Glomerular endothelial cell (primary cell): Measurements from ENCODE around the gene VN1R5. TPM values are rescaled to one million over a fixed set of nuclear protein-coding genes. Genes with fewer than 3 reads are reported as not detected.
"Not testable (repeated sequence)": the region's sequence is repeated elsewhere in the genome, so short reads cannot be mapped to it uniquely, and the experiment has no call there.

Experiments used
- DNase-seq: peaks from one replicate; pipeline ENCODE4 v3.0.0-alpha.2; 2011; ENCODE audit warnings: low read depth, low spot score; ENCODE audit errors: extremely low read depth
- total RNA-seq: library from RNA; depleted of rRNA; stranded (reverse); fragments of >200 nt; gene quantifications from 2 replicates; pipeline ENCODE4 v1.2.3, GENCODE V29; 2015

VN1R5 gene
- total RNA-seq, 1 donor from 2014 or later, result not detected

GRCh38 chr1:247270003-247270402 lies 14.1 kb downstream of the VN1R5 start:
- DNase-seq, result no peak

GRCh38 chr1:247273013-247273412 lies 17.1 kb downstream of the VN1R5 start:
- no peak for DNase-seq

GRCh38 chr1:247274605-247275256 lies 18.9 kb downstream of the VN1R5 start:
- no peak for DNase-seq

GRCh38 chr1:247277191-247277590 lies 21.3 kb downstream of the VN1R5 start:
- no peak for DNase-seq

- no peak for DNase-seq
These were observed 25.2 kb downstream of the VN1R5 start for GRCh38 chr1:247281001-247281574.

- DNase-seq, result no peak
These were observed 30.3 kb downstream of the VN1R5 start for GRCh38 chr1:247286134-247286670.

GRCh38 chr1:247287460-247287859 lies 31.6 kb downstream of the VN1R5 start:
- DNase-seq, result no peak

GRCh38 chr1:247288341-247288740 lies 32.5 kb downstream of the VN1R5 start:
- no peak for DNase-seq

GRCh38 chr1:247289274-247289892 lies 33.5 kb downstream of the VN1R5 start:
- not testable (repeated sequence) for DNase-seq

- DNase-seq, result no peak
These were observed 34.7 kb downstream of the VN1R5 start for GRCh38 chr1:247290576-247290975.

GRCh38 chr1:247291161-247291560 lies 35.3 kb downstream of the VN1R5 start:
- DNase-seq, result no peak

GRCh38 chr1:247291833-247292561 lies 36.1 kb downstream of the VN1R5 start:
- no peak for DNase-seq

- DNase-seq, result no peak
These were observed 37.2 kb downstream of the VN1R5 start for GRCh38 chr1:247293047-247293446.

GRCh38 chr1:247294282-247294681 lies 38.4 kb downstream of the VN1R5 start:
- no peak for DNase-seq

GRCh38 chr1:247295274-247295684 lies 39.4 kb downstream of the VN1R5 start:
- no peak for DNase-seq

GRCh38 chr1:247295746-247296145 lies 39.9 kb downstream of the VN1R5 start:
- DNase-seq, result no peak

GRCh38 chr1:247296599-247297180 lies 40.8 kb downstream of the VN1R5 start:
- DNase-seq, result no peak

GRCh38 chr1:247297263-247298123 lies 41.6 kb downstream of the VN1R5 start:
- DNase-seq, result no peak

GRCh38 chr1:247298124-247298481 lies 42.2 kb downstream of the VN1R5 start:
- no peak for DNase-seq

- DNase-seq, result no peak
These were observed 42.8 kb downstream of the VN1R5 start for GRCh38 chr1:247298701-247299100.
